Activated CD4-positive, alpha-beta T cell treated with anti-CD3 and anti-CD28 coated beads for 4 hours (primary cell): ENCODE results near the gene WDFY4.
A peak's percentile ranks its signal among the peaks of the same experiment; 100 is the strongest.
"Not testable (repeated sequence)": the region's sequence is repeated elsewhere in the genome, so short reads cannot be mapped to it uniquely, and the experiment has no call there.

Source experiments
- DNase-seq, 2 donors: peaks; one replicate each; pipeline ENCODE4 v3.0.0-alpha.2; 2020

WDFY4 gene

GRCh38 chr10:48684792-48685623 lies at the start of gene WDFY4:
WDFY4 (plus strand) TSS chr10:48684873; CDS start chr10:48709733, 24,860 bp downstream.
- no peak for DNase-seq

GRCh38 chr10:48634984-48635557 lies 49.6 kb upstream of the WDFY4 start:
- no peak for DNase-seq

GRCh38 chr10:48636231-48636630 lies 48.4 kb upstream of the WDFY4 start:
- DNase-seq: no peak

- DNase-seq: no peak
Observed at GRCh38 chr10:48636901-48637300, 47.8 kb upstream of the WDFY4 start.

GRCh38 chr10:48638158-48638557 lies 46.5 kb upstream of the WDFY4 start:
- no peak for DNase-seq

GRCh38 chr10:48638739-48639527 lies 45.7 kb upstream of the WDFY4 start:
- DNase-seq: no peak

- DNase-seq: no peak
Observed at GRCh38 chr10:48639632-48640031, 45.0 kb upstream of the WDFY4 start.

GRCh38 chr10:48640326-48640725 lies 44.3 kb upstream of the WDFY4 start:
- DNase-seq: no peak

- DNase-seq: not testable (repeated sequence)
Observed at GRCh38 chr10:48641099-48641690, 43.5 kb upstream of the WDFY4 start.

GRCh38 chr10:48645600-48645999 lies 39.1 kb upstream of the WDFY4 start:
- DNase-seq: no peak

GRCh38 chr10:48647073-48647472 lies 37.6 kb upstream of the WDFY4 start:
- not testable (repeated sequence) for DNase-seq

GRCh38 chr10:48648172-48648942 lies 36.3 kb upstream of the WDFY4 start:
- DNase-seq: no peak

GRCh38 chr10:48649349-48649944 lies 35.2 kb upstream of the WDFY4 start:
- no peak for DNase-seq

- no peak for DNase-seq
Observed at GRCh38 chr10:48651293-48651692, 33.4 kb upstream of the WDFY4 start.

- DNase-seq: no peak
Observed at GRCh38 chr10:48651839-48652238, 32.8 kb upstream of the WDFY4 start.

GRCh38 chr10:48652344-48652743 lies 32.3 kb upstream of the WDFY4 start:
- no peak for DNase-seq

GRCh38 chr10:48653347-48653746 lies 31.3 kb upstream of the WDFY4 start:
- no peak for DNase-seq

GRCh38 chr10:48653944-48654698 lies 30.6 kb upstream of the WDFY4 start:
- DNase-seq: no peak

GRCh38 chr10:48655411-48656240 lies 29.0 kb upstream of the WDFY4 start:
- DNase-seq: no peak

GRCh38 chr10:48656241-48656913 lies 28.3 kb upstream of the WDFY4 start:
- DNase-seq: peak; percentile 72 to 73
